Measurements from ENCODE around the gene CBLB. TPM values are rescaled to one million over a fixed set of nuclear protein-coding genes. Genes with fewer than 3 reads are reported as not detected.

CBLB gene
- total and polyA plus RNA-seq, 9 of the 15 experiments (the other 6 are each of a cell fraction or from before 2014, with no cell fraction given): 1.8 to 8.1 (median 5.3) TPM

GRCh38 chr3:105787453-105787852 is 81.4 kb downstream of the CBLB start (continued):
- no peak for TF ChIP-seq ZNF239 (CRISPR knock-in tag; IDR thresholded peaks at IDR 0.05)

GRCh38 chr3:105786990-105787389 is 81.8 kb downstream of the CBLB start:
- ChIA-PET POLR2A (no interaction called here), CTCF (ENCODE audit: low intra/inter-chr PET ratio) (no interaction called here)
- no peaks in the 10 kb centered on the region for H3K9me3 ChIP-seq (replicated peaks; ENCODE audit: control insufficient read depth, insufficient read depth, low read depth, low read length)
- no peak overlapping the region for H2AFZ ChIP-seq (ENCODE audit: low read depth, low read length)
- in situ Hi-C loops (cut with MboI) (no loop called here), intact Hi-C loops (cut with micrococcal nuclease) (no loop called here)
- FAIRE-seq (no peak), DNase-seq (ENCODE audit: extremely low read depth in 1 of 4, low spot score in 3 of 4) (no peak), ATAC-seq (no peak)
- no peaks in the 10 kb centered on the region for H3K27me3 ChIP-seq (ENCODE audit: control insufficient read depth in 2 of 2, insufficient read depth in 2 of 2, low read length in 2 of 2)
- no peak overlapping the region for H3K9ac ChIP-seq (ENCODE audit: insufficient read depth in 1 of 2, low read depth in 2 of 2, low read length in 2 of 2)
- no peak overlapping the region for H3K4me2 ChIP-seq (ENCODE audit: insufficient read depth, low read length)
- no TSS peak for BruUV-seq (replicated peaks)
- H3K79me2 ChIP-seq (ENCODE audit: control insufficient read depth, insufficient read depth, low read length): no peaks in the 10 kb centered on the region
- H4K20me1 ChIP-seq (replicated peaks; ENCODE audit: control insufficient read depth, insufficient read depth, low read length): no peaks in the 10 kb centered on the region
- H3K9me1 ChIP-seq (ENCODE audit: control insufficient read depth, insufficient read depth, low read length): no peaks in the 10 kb centered on the region
- no peaks in the 10 kb centered on the region for H3K4me1 ChIP-seq (replicated peaks in 1 of 2; ENCODE audit: control insufficient read depth in 2 of 2, insufficient read depth in 2 of 2, low read length in 2 of 2)
- 8% methylated on average over 1 of the region's 1 CpG for WGBS (ENCODE audit: insufficient coverage, low coverage, missing lambda C conversion rate)
- H3K27ac ChIP-seq (ENCODE audit: extremely low read depth, low read depth, low read length): no peak overlapping the region
- no peaks in the 10 kb centered on the region for H3K36me3 ChIP-seq (ENCODE audit: control insufficient read depth, insufficient read depth, low read length)
- no peak overlapping the region for H3K4me3 ChIP-seq
- no peak for TF ChIP-seq RBM34 (IDR thresholded peaks at IDR 0.05; ENCODE audit: borderline replicate concordance, insufficient read depth, low read length)
- no peak for TF ChIP-seq ZNF57 (CRISPR knock-in tag; IDR thresholded peaks at IDR 0.05)
- TF ChIP-seq POLR3A (IDR thresholded peaks at IDR 0.05; ENCODE audit: borderline replicate concordance, extremely low read depth, insufficient read depth, insufficient read length): no peak
- TF ChIP-seq ZFPM2 (CRISPR knock-in tag; IDR thresholded peaks at IDR 0.05): no peak
- TF ChIP-seq MAFG (tag; conservative IDR thresholded peaks at IDR 0.05): peak; percentile 33; the same call in 1 of the 2 replicates
- TF ChIP-seq GATAD2B (IDR thresholded peaks at IDR 0.05; ENCODE audit: borderline replicate concordance): no peak
- no peak for TF ChIP-seq SIN3A (IDR thresholded peaks at IDR 0.05; ENCODE audit: borderline replicate concordance in 2 of 2, control insufficient read depth in 1 of 2, low read depth in 2 of 2, low read length in 2 of 2)
- no peak for TF ChIP-seq NFYB (IDR thresholded peaks at IDR 0.05; ENCODE audit: extremely low read depth, insufficient read length)
- peak; percentile 29; the same call in 1 of the 2 replicates for TF ChIP-seq MAFF (IDR thresholded peaks at IDR 0.05; ENCODE audit: low read length)
- TF ChIP-seq ZNF24 (IDR thresholded peaks at IDR 0.05): no peak
- no peak for TF ChIP-seq ZEB2 (IDR thresholded peaks at IDR 0.05)
- no peak for TF ChIP-seq ARHGAP35 (IDR thresholded peaks at IDR 0.05; ENCODE audit: partially characterized antibody)
- TF ChIP-seq ELF4 (CRISPR knock-in tag; IDR thresholded peaks at IDR 0.05): no peak
- TF ChIP-seq ZFP91 (CRISPR knock-in tag; IDR thresholded peaks at IDR 0.05): no peak
- no peak for TF ChIP-seq TCF15 (CRISPR knock-in tag; IDR thresholded peaks at IDR 0.05)
- TF ChIP-seq C11orf30 (IDR thresholded peaks at IDR 0.05; ENCODE audit: low read depth): peak; percentile 49; the same call in 1 of the 2 replicates
- no peak for TF ChIP-seq LCOR (CRISPR knock-in tag; IDR thresholded peaks at IDR 0.05)
- TF ChIP-seq SFPQ (IDR thresholded peaks at IDR 0.05; ENCODE audit: low read depth, low read length): no peak
- no peak for TF ChIP-seq GATAD2A (IDR thresholded peaks at IDR 0.05)
- no peak for TF ChIP-seq IRF2 (CRISPR knock-in tag; IDR thresholded peaks at IDR 0.05)

Data from K562 (cell line).